Measurements from ENCODE around the gene NKAIN2. TPM values are rescaled to one million over a fixed set of nuclear protein-coding genes. Genes with fewer than 3 reads are reported as not detected.
"Not testable (repeated sequence)": the region's sequence is repeated elsewhere in the genome, so short reads cannot be mapped to it uniquely, and the experiment has no call there.

NKAIN2 gene
- total RNA-seq, 1 experiment from 2014 or later, result not detected

- in situ Hi-C loops (cut with HindIII; ENCODE audit: low sequenced_read_pairs), result no loop called here
- DNase-seq (ENCODE audit: low spot score), result no peak
These were observed 122.3 kb downstream of the NKAIN2 start for GRCh38 chr6:123925842-123926399.

GRCh38 chr6:123928529-123928928 lies 124.9 kb downstream of the NKAIN2 start:
- in situ Hi-C loops (cut with HindIII; ENCODE audit: low sequenced_read_pairs), result no loop called here
- DNase-seq (ENCODE audit: low spot score), result no peak

- no peak for DNase-seq (ENCODE audit: low spot score)
- in situ Hi-C loops (cut with HindIII; ENCODE audit: low sequenced_read_pairs), result no loop called here
These were observed 128.3 kb downstream of the NKAIN2 start for GRCh38 chr6:123931928-123932327.

- in situ Hi-C loops (cut with HindIII; ENCODE audit: low sequenced_read_pairs), result no loop called here
- DNase-seq (ENCODE audit: low spot score), result no peak
These were observed 136.9 kb downstream of the NKAIN2 start for GRCh38 chr6:123940551-123940950.

GRCh38 chr6:123941855-123942254 lies 138.2 kb downstream of the NKAIN2 start:
- in situ Hi-C loops (cut with HindIII; ENCODE audit: low sequenced_read_pairs), result no loop called here
- DNase-seq (ENCODE audit: low spot score), result no peak

- peak; percentile 97 for DNase-seq (ENCODE audit: low spot score)
- in situ Hi-C loops (cut with HindIII; ENCODE audit: low sequenced_read_pairs), result no loop called here
These were observed 141.7 kb downstream of the NKAIN2 start for GRCh38 chr6:123945386-123945785.

GRCh38 chr6:123953920-123954319 lies 150.3 kb downstream of the NKAIN2 start:
- DNase-seq (ENCODE audit: low spot score), result no peak
- in situ Hi-C loops (cut with HindIII; ENCODE audit: low sequenced_read_pairs), result no loop called here

- DNase-seq (ENCODE audit: low spot score), result no peak
- in situ Hi-C loops (cut with HindIII; ENCODE audit: low sequenced_read_pairs), result no loop called here
These were observed 153.0 kb downstream of the NKAIN2 start for GRCh38 chr6:123956492-123957139.

- no peak for DNase-seq (ENCODE audit: low spot score)
- in situ Hi-C loops (cut with HindIII; ENCODE audit: low sequenced_read_pairs), result no loop called here
These were observed 158.8 kb downstream of the NKAIN2 start for GRCh38 chr6:123962508-123962907.

- DNase-seq (ENCODE audit: low spot score), result no peak
- in situ Hi-C loops (cut with HindIII; ENCODE audit: low sequenced_read_pairs), result no loop called here
These were observed 162.2 kb downstream of the NKAIN2 start for GRCh38 chr6:123965894-123966293.

GRCh38 chr6:123966618-123967017 lies 163.0 kb downstream of the NKAIN2 start:
- in situ Hi-C loops (cut with HindIII; ENCODE audit: low sequenced_read_pairs), result no loop called here
- DNase-seq (ENCODE audit: low spot score), result no peak

- in situ Hi-C loops (cut with HindIII; ENCODE audit: low sequenced_read_pairs), result no loop called here
- no peak for DNase-seq (ENCODE audit: low spot score)
These were observed 164.2 kb downstream of the NKAIN2 start for GRCh38 chr6:123967905-123968304.

- in situ Hi-C loops (cut with HindIII; ENCODE audit: low sequenced_read_pairs), result no loop called here
These were observed 169.1 kb downstream of the NKAIN2 start for GRCh38 chr6:123972600-123973294.

GRCh38 chr6:123980311-123980710 lies 176.6 kb downstream of the NKAIN2 start:
- no peak for DNase-seq (ENCODE audit: low spot score)
- in situ Hi-C loops (cut with HindIII; ENCODE audit: low sequenced_read_pairs), result no loop called here

More at GRCh38 chr6:123972600-123973294, 169.1 kb downstream of the NKAIN2 start:
- DNase-seq (ENCODE audit: low spot score), result no peak

- in situ Hi-C loops (cut with HindIII; ENCODE audit: low sequenced_read_pairs), result no loop called here
- DNase-seq (ENCODE audit: low spot score), result no peak
These were observed 183.3 kb downstream of the NKAIN2 start for GRCh38 chr6:123986938-123987337.

- DNase-seq (ENCODE audit: low spot score); in situ Hi-C loops (cut with HindIII; ENCODE audit: low sequenced_read_pairs): not testable (repeated sequence)
These were observed 186.3 kb downstream of the NKAIN2 start for GRCh38 chr6:123989918-123990317.

GRCh38 chr6:123990376-123990775 lies 186.7 kb downstream of the NKAIN2 start:
- in situ Hi-C loops (cut with HindIII; ENCODE audit: low sequenced_read_pairs), result no loop called here

GRCh38 chr6:123994168-123994567 lies 190.5 kb downstream of the NKAIN2 start:
- in situ Hi-C loops (cut with HindIII; ENCODE audit: low sequenced_read_pairs), result no loop called here
- no peak for DNase-seq (ENCODE audit: low spot score)

More at GRCh38 chr6:123990376-123990775, 186.7 kb downstream of the NKAIN2 start:
- DNase-seq (ENCODE audit: low spot score), result no peak

GRCh38 chr6:123994891-123995635 lies 191.4 kb downstream of the NKAIN2 start:
- DNase-seq (ENCODE audit: low spot score), result no peak
- in situ Hi-C loops (cut with HindIII; ENCODE audit: low sequenced_read_pairs), result no loop called here

GRCh38 chr6:123997223-123997622 lies 193.6 kb downstream of the NKAIN2 start:
- in situ Hi-C loops (cut with HindIII; ENCODE audit: low sequenced_read_pairs), result no loop called here
- DNase-seq (ENCODE audit: low spot score), result no peak

Data from G401 (cell line).